Activated CD4-positive, alpha-beta T cell treated with anti-CD3 and anti-CD28 coated beads for 1 hour (primary cell): Measurements from ENCODE around the gene KCNA2.

Experiments
- DNase-seq: peaks from one replicate; pipeline ENCODE4 v3.0.0-alpha.2; 2020

Gene KCNA2

GRCh38 chr1:110563089-110563488, 43.1 kb downstream of the KCNA2 start:
- DNase-seq = no peak

GRCh38 chr1:110561596-110561995, 44.6 kb downstream of the KCNA2 start:
- DNase-seq = no peak

GRCh38 chr1:110559157-110559556, 47.0 kb downstream of the KCNA2 start:
- DNase-seq = no peak

DNA sequence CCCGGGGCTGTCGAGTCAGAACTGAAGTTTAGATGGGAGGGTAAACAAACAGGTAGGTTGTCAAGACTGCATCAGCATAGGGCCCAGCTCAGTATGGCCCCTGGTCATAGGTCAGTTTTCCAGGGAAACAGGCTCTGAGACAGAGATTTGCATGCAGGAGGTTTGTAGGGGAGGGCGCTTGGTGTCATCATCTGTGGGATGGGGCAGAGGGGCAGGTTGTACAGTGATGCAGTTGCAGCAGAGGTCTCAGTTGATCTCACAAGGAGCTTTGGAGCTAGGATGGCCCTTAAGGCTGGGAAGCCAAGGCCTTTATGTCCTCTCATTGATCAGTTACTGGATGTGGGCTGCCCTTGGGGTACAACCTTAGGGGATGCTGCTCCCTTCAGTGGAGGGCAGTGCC, 48.7 kb downstream of the KCNA2 start:
- DNase-seq = no peak

- DNase-seq = no peak
Measured at GRCh38 chr1:110556471-110556807, 49.7 kb downstream of the KCNA2 start.

GRCh38 chr1:110555807-110556470, 50.2 kb downstream of the KCNA2 start:
- no peak for DNase-seq

DNA sequence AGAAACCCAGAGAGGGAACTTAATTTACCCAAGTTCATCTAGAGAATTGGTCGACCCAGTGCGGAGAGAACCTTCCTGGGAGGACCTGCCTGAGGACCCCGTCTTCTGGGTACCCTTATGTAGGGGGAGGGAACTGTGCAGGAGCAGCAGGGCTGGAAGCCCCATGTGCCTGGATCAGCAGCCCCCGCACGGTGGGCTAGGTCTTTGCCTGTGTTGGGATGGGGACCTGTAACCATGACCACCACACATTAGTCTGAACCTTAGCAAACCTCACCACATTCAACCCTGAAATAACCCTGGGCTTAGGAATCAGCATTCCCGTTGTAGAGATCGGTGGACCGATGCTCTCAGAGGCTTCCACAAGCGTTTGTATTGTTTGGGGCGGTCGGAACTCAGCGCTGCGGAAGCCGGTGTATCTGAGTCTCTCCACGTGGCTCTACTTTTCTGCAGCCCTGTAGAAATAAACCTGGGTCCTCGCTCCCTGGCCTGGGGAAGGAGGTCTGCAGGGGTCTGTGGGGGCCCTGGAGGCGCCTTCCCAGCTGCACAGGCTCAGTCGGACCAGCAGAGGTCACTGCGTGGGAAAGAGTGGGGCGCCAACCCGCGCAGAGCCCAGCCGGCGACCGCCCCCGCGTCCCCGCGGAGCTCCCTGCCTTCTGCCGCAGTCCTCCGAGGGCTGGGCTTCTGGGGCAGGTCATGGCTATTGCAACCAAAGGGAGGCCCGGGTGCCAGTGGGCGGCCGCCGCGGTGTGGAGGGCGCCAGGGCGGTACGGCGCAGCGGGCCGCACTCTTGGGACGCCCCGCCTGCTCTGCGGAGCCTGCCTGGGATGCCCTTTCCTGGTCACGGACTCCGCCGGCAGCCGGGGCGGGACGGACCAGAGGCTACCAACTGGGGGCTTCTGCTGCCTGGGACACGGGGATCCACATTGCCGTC, 51.0 kb downstream of the KCNA2 start:
- DNase-seq = peak; percentile 43

DNA sequence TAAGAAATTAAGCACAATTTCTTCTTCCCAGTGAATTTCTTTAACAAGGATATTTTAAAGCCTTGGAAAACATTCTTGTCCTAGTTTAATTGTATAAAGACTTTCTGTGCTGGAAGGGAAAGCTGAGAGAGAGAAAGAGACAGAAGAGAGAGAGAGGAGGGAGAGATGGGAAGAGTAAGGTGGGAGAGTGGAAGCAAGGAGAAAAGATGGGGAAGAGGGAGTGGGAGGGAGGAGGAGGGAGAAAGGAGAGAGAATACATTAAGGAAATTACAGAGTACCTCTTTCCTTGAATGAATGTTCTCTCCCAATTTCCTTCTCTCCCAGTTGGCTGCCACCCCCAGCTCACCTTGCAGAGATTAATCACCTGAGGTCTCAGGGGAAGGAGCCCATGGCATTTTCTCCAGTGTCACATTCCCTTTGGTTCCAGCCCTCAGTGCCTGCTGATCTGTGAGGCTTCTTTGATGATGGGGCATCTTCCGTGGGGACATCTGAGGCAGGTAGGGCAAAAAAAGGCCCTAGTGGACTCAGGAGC, 54.8 kb downstream of the KCNA2 start:
- DNase-seq = no peak

DNA sequence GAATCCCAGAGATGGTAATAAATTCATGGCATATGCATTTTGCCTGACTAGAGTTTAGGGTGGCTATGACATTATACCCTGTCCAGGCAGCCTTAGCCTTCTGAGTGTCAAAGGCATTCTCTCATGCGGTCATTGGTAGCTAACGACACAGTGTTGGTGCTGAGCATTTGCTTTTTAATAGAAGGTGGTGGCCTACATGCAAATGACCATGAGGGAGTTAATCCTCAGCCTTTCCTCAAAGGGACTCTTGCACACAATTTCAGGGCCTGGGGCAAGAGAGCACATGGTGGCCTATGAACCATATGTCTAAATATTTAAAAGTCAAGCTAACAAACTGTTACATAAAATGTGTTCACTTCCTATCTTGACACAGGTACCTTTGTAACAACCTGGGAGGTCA, 56.3 kb downstream of the KCNA2 start:
- no peak for DNase-seq

GRCh38 chr1:110548381-110548780, 57.8 kb downstream of the KCNA2 start:
- no peak for DNase-seq

DNA sequence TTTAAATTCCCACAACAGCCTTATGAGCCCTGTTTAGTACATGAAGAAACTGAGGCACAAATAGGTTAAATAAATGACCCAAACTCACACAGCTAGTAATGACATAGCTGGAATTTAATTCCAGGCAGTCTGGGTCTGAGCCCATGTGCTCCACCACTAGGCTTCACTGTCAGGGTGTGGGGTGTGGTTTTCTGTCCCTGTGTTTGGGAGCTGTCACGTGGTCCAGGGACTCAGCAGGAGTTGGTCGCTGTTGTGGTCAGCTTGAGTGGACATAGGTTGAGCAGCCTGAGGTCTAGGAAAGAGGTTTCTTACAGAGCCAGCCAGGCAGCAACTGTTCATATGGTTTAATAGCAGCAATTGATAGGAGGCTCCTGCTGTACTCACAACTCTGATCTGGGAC, 59.1 kb downstream of the KCNA2 start:
- DNase-seq = no peak

GRCh38 chr1:110545492-110545891, 60.7 kb downstream of the KCNA2 start:
- DNase-seq = no peak

GRCh38 chr1:110544753-110545152, 61.4 kb downstream of the KCNA2 start:
- DNase-seq = no peak
